HG02870 (cell line): ENCODE data around the gene PHPT1.
"Not testable (repeated sequence)": the region's sequence is repeated elsewhere in the genome, so short reads cannot be mapped to it uniquely, and the experiment has no call there.

ENCODE experiments used
- ATAC-seq: cut with Tn5 transposase; IDR thresholded peaks from one replicate; pipeline ENCODE4 v1.9.1; 2021; ENCODE audit warnings: mild to moderate bottlenecking, moderate library complexity; ENCODE audit not compliant: unreplicated experiment

PHPT1 gene

GRCh38 chr9:136849038-136849959 lies at the start of gene PHPT1:
Gene PHPT1, plus strand, starts transcription at chr9:136849409. Its CDS starts 22 bp downstream, at chr9:136849431.
- peak; percentile 75 for ATAC-seq

- ATAC-seq: no peak
Measured at GRCh38 chr9:136799854-136800657, 49.2 kb upstream of the PHPT1 start.

GRCh38 chr9:136802321-136802720 lies 46.9 kb upstream of the PHPT1 start:
- no peak for ATAC-seq

- not testable (repeated sequence) for ATAC-seq
Measured at GRCh38 chr9:136803009-136803550, 46.1 kb upstream of the PHPT1 start.

GRCh38 chr9:136803551-136804508 lies 45.4 kb upstream of the PHPT1 start:
- no peak for ATAC-seq

- no peak for ATAC-seq
Measured at GRCh38 chr9:136804509-136805206, 44.6 kb upstream of the PHPT1 start.

GRCh38 chr9:136805207-136805740 lies 43.9 kb upstream of the PHPT1 start:
- ATAC-seq: no peak

- no peak for ATAC-seq
Measured at GRCh38 chr9:136806067-136806466, 43.1 kb upstream of the PHPT1 start.

- ATAC-seq: no peak
Measured at GRCh38 chr9:136806631-136807201, 42.5 kb upstream of the PHPT1 start.

- ATAC-seq: peak; percentile 71
Measured at GRCh38 chr9:136807281-136808074, 41.7 kb upstream of the PHPT1 start, which contains the start of gene RABL6. Gene RABL6, plus strand, starts transcription at chr9:136807948. Its CDS starts 249 bp downstream, at chr9:136808197.

GRCh38 chr9:136808075-136808805 lies 41.0 kb upstream of the PHPT1 start:
- ATAC-seq: peak; percentile 29

- ATAC-seq: no peak
Measured at GRCh38 chr9:136808806-136809158, 40.4 kb upstream of the PHPT1 start.

GRCh38 chr9:136814725-136815421 lies 34.3 kb upstream of the PHPT1 start:
- no peak for ATAC-seq

- no peak for ATAC-seq
Measured at GRCh38 chr9:136815422-136815782, 33.8 kb upstream of the PHPT1 start.

GRCh38 chr9:136820971-136821825 lies 28.0 kb upstream of the PHPT1 start:
- ATAC-seq: no peak
